HG02943 (cell line): ENCODE data around the gene AFF2.

Source experiments
- ATAC-seq: cut with Tn5 transposase; IDR thresholded peaks from one replicate; pipeline ENCODE4 v1.9.1; 2021; ENCODE audit warnings: mild to moderate bottlenecking, low read depth, moderate library complexity; ENCODE audit not compliant: unreplicated experiment

Gene AFF2

GRCh38 chrX:148500423-148501385, at the start of gene AFF2:
Gene AFF2 (plus strand): TSS chrX:148500617. CDS start chrX:148501098, 481 bp downstream.
- ATAC-seq, result no peak

- ATAC-seq, result no peak
Measured at GRCh38 chrX:148457279-148457678, 43.1 kb upstream of the AFF2 start.

GRCh38 chrX:148459343-148459742, 41.1 kb upstream of the AFF2 start:
- peak; percentile 90 for ATAC-seq

- ATAC-seq, result peak; percentile 93
Measured at GRCh38 chrX:148466292-148466691, 34.1 kb upstream of the AFF2 start.

- ATAC-seq, result no peak
Measured at GRCh38 chrX:148470324-148470723, 30.1 kb upstream of the AFF2 start.

- ATAC-seq, result no peak
Measured at GRCh38 chrX:148474030-148474429, 26.4 kb upstream of the AFF2 start.

GRCh38 chrX:148492057-148492456, 8.4 kb upstream of the AFF2 start:
- ATAC-seq, result no peak

- ATAC-seq, result no peak
Measured at GRCh38 chrX:148495176-148495575, 5.2 kb upstream of the AFF2 start.

- no peak for ATAC-seq
Measured at GRCh38 chrX:148498067-148498466, 2.4 kb upstream of the AFF2 start.

GRCh38 chrX:148499638-148500422, 587 bp upstream of the AFF2 start:
- ATAC-seq, result no peak

GRCh38 chrX:148501386-148502066, 1.1 kb downstream of the AFF2 start:
- no peak for ATAC-seq

GRCh38 chrX:148504506-148504905, 4.1 kb downstream of the AFF2 start:
- ATAC-seq, result no peak

- no peak for ATAC-seq
Measured at GRCh38 chrX:148507418-148507817, 7.0 kb downstream of the AFF2 start.

- no peak for ATAC-seq
Measured at GRCh38 chrX:148512453-148512852, 12.0 kb downstream of the AFF2 start.

- ATAC-seq, result no peak
Measured at GRCh38 chrX:148513661-148514060, 13.2 kb downstream of the AFF2 start.

- no peak for ATAC-seq
Measured at GRCh38 chrX:148517176-148517575, 16.8 kb downstream of the AFF2 start.

- no peak for ATAC-seq
Measured at GRCh38 chrX:148522006-148522405, 21.6 kb downstream of the AFF2 start.

- ATAC-seq, result no peak
Measured at GRCh38 chrX:148523303-148524080, 23.1 kb downstream of the AFF2 start.

- ATAC-seq, result no peak
Measured at GRCh38 chrX:148530464-148531077, 30.2 kb downstream of the AFF2 start.

- ATAC-seq, result no peak
Measured at GRCh38 chrX:148534291-148534690, 33.9 kb downstream of the AFF2 start.
